Measurements from ENCODE around the gene ZBTB47.

ZBTB47 gene

DNA sequence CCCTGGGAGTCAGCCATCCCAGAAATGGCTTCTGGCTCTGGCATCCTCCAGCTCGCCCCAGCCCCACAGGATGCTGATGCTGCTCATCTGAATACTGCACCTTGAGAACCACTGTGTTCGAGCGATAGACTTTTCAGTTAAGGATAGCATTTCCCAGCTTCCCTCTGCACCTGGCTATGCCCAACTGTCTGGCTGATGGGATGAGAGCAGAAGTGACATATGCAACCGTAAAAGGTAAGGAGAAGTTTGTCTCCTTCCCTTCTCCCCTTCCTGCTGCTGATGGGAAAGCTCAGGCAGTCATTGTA is 58.8 kb downstream of the ZBTB47 start:
- Histone ChIP-seq H3K9me3 (no peaks in the 10 kb centered on the region), H3K4me3 (no peak overlapping the region), H3K27ac (no peak overlapping the region), H3K27me3 (no peaks in the 10 kb centered on the region), H3K36me3 (no peaks in the 10 kb centered on the region), H3K4me1 (no peaks in the 10 kb centered on the region)
- TF ChIP-seq, protein P1, sequence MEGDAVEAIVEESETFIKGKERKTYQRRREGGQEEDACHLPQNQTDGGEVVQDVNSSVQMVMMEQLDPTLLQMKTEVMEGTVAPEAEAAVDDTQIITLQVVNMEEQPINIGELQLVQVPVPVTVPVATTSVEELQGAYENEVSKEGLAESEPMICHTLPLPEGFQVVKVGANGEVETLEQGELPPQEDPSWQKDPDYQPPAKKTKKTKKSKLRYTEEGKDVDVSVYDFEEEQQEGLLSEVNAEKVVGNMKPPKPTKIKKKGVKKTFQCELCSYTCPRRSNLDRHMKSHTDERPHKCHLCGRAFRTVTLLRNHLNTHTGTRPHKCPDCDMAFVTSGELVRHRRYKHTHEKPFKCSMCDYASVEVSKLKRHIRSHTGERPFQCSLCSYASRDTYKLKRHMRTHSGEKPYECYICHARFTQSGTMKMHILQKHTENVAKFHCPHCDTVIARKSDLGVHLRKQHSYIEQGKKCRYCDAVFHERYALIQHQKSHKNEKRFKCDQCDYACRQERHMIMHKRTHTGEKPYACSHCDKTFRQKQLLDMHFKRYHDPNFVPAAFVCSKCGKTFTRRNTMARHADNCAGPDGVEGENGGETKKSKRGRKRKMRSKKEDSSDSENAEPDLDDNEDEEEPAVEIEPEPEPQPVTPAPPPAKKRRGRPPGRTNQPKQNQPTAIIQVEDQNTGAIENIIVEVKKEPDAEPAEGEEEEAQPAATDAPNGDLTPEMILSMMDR (IDR thresholded peaks at IDR 0.05): no peak
- intact Hi-C loops (cut with DNase I; ENCODE audit: low total_unique reads): no loop called here
- peak in 1 of 2 donors; percentile 13 for DNase-seq

DNA sequence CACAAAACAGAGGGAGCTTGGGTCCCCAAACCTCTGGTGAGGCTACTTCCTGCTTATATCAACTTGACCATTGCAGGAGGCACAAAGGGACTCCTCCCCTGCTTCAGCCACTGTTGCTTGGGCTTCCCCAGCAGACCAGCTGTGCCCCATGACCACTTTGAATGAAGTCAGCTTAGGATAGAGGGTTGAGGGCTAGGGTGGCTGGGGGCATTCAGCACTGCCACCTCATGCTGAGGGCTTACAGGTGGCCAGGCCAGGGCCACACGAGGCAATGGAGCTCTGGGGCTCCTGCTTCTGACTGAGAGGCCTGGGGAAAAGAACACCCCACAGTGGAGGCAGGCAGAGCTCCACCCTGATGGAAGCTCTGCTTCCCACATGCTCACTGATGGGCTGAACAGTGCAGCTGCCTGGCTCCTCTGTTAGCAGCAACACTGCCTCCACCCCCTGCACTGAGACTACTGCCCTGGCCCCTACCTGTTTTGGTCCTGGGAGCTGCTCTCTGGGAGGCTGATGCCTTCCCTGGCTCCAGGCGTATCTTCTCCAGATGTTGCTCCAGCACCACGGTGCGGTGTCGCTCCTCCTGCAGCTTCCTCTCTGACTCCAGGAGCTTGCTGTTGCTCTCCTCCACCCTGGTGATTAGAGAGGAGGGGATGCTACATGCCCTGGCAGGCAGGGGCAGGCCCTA is 59.3 kb downstream of the ZBTB47 start:
- DNase-seq: peak; percentile 5 to 44
- intact Hi-C loops (cut with DNase I; ENCODE audit: low total_unique reads): no loop called here
- no peaks in the 10 kb centered on the region for H3K27me3 ChIP-seq

DNA sequence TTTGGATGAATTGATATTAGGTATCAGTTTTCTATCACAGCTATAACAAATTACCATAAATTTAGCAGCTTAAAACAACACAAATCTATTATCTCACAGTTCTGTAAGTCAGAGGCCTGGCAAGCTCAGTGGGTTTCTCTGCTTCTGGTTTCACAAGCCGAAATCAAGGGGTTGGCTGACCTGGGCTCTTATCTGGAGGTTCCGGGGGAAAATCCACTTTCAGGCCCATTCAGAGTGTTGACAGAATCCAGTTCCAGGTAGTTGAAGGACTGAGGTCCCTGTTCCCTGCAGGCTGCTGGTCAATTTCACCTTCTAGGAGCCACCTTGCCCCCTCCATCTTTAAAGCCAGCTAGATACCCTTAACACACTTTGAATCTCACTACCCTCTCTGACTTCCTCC is 60.2 kb downstream of the ZBTB47 start:
- no peaks in the 10 kb centered on the region for H3K27me3 ChIP-seq
- H3K27ac ChIP-seq: no peak overlapping the region
- peak in 1 of 2 donors; percentile 7 for DNase-seq
- no peaks in the 10 kb centered on the region for H3K36me3 ChIP-seq
- TF ChIP-seq, protein P1 (IDR thresholded peaks at IDR 0.05): no peak
- H3K9me3 ChIP-seq: no peaks in the 10 kb centered on the region
- intact Hi-C loops (cut with DNase I; ENCODE audit: low total_unique reads): no loop called here
- H3K4me3 ChIP-seq: no peak overlapping the region
- H3K4me1 ChIP-seq: no peaks in the 10 kb centered on the region

More for the DNA sequence above, 59.3 kb downstream of the ZBTB47 start:
- H3K4me3 ChIP-seq: no peak overlapping the region
- no peak overlapping the region for H3K27ac ChIP-seq
- no peaks in the 10 kb centered on the region for H3K36me3 ChIP-seq
- TF ChIP-seq, protein P1 (IDR thresholded peaks at IDR 0.05): no peak
- H3K4me1 ChIP-seq: no peaks in the 10 kb centered on the region
- H3K9me3 ChIP-seq: no peaks in the 10 kb centered on the region

DNA sequence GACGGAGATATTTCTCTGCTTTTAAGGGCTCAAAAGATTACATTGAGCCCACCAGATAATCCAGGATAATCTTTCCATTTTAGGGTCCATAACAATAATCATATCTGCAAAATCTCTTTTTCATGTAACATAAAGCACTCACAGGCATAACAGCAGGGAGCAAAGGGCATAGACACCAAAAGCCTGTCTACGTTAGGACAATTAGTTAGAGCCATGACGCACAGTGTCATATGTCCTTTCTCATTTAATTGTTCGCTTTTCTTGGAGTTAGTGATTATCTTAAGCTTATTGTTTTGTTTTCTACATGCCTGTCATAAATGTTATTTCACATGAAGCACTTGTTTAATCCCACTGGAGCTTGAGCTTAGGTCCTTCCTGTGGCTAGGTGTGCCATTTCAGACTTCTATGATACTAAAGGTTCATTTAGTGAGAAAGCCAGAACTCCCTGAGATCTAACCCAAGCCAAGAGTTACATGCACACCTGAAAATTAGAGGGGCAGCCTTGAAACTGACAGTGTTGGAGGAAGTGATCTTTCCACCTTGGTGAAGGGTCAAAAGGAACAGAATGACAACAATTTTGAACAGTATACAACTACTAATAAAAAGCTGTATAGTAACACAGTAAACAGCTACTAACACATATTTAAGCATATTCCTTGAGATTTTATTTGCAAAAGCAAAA is 60.8 kb downstream of the ZBTB47 start:
- Histone ChIP-seq H3K4me1 (no peaks in the 10 kb centered on the region), H3K9me3 (no peaks in the 10 kb centered on the region), H3K36me3 (no peaks in the 10 kb centered on the region), H3K27me3 (no peaks in the 10 kb centered on the region), H3K4me3 (no peak overlapping the region), H3K27ac (no peak overlapping the region)
- DNase-seq: no peak
- TF ChIP-seq, protein P1 (IDR thresholded peaks at IDR 0.05): no peak
- intact Hi-C loops (cut with DNase I; ENCODE audit: low total_unique reads): no loop called here
